ENCODE results near the gene PDE12. TPM values are rescaled to one million over a fixed set of nuclear protein-coding genes. Genes with fewer than 3 reads are reported as not detected.

Gene PDE12
- polyA plus RNA-seq (2011; rRNA removed): 11.5 and 12.1 TPM in 2 replicates
- 30.0 and 36.9 TPM in 2 replicates for polyA minus RNA-seq (2011; rRNA and poly(A)+ RNA removed)

GRCh38 chr3:57555738-57556458 lies at the start of gene PDE12:
PDE12 (plus strand) TSS chr3:57556274; CDS start chr3:57556380, 106 bp downstream.
- no peak; the same call in 1 of the 2 replicates for TF ChIP-seq CTCF (IDR thresholded peaks at IDR 0.05; ENCODE audit: low read depth, low read length)
- peak within 1 kb of the TSS; percentile 90 for H3K27ac ChIP-seq (ENCODE audit: low read depth, low read length)
- CTCF ChIA-PET: interaction anchor here (1.1 to 2.1 kb wide), 2 partner anchors 158 to 385 kb away, joined by 4 to 8 read pairs; no protein-coding TSS in a partner anchor
- peak within 1 kb of the TSS; percentile 93 for H3K4me3 ChIP-seq (ENCODE audit: low read depth, low read length)
- DNase-seq (ENCODE audit: low read depth, low spot score): peak; percentile 64
- no peaks in the 10 kb centered on the region; the same call in 1 of the 2 replicates for H3K9me3 ChIP-seq (ENCODE audit: control insufficient read depth, insufficient read depth, low read length)
- no peaks in the 10 kb centered on the region for H3K27me3 ChIP-seq (ENCODE audit: control insufficient read depth, insufficient read depth, low read length)
- POLR2A ChIA-PET: interaction anchor here (0.5 to 2.4 kb wide), 7 partner anchors 10 to 359 kb away, joined by 3 to 10 read pairs (median 7); partner anchors contain the start of genes ARF4 and SLMAP

GRCh38 chr3:57512166-57512565 lies 43.9 kb upstream of the PDE12 start:
- H3K27ac ChIP-seq (ENCODE audit: low read depth, low read length): no peak overlapping the region
- CTCF ChIA-PET: interaction anchor here (0.6 kb wide), 1 partner anchor 127 kb away, joined by 3 read pairs; no protein-coding TSS in a partner anchor
- POLR2A ChIA-PET: no interaction called here
- DNase-seq (ENCODE audit: low read depth, low spot score): no peak
- TF ChIP-seq CTCF (IDR thresholded peaks at IDR 0.05; ENCODE audit: low read depth, low read length): no peak
- H3K9me3 ChIP-seq (ENCODE audit: control insufficient read depth, insufficient read depth, low read length): no peaks in the 10 kb centered on the region
- no peak overlapping the region for H3K4me3 ChIP-seq (ENCODE audit: low read depth, low read length)
- H3K27me3 ChIP-seq (ENCODE audit: control insufficient read depth, insufficient read depth, low read length): no peaks in the 10 kb centered on the region

- Histone ChIP-seq H3K27me3 (ENCODE audit: control insufficient read depth, insufficient read depth, low read length) (no peaks in the 10 kb centered on the region), H3K9me3 (ENCODE audit: control insufficient read depth, insufficient read depth, low read length) (no peaks in the 10 kb centered on the region; the same call in 1 of the 2 replicates), H3K4me3 (ENCODE audit: low read depth, low read length) (no peak overlapping the region), H3K27ac (ENCODE audit: low read depth, low read length) (no peak overlapping the region)
- ChIA-PET CTCF (no interaction called here), POLR2A (interaction anchor here (1.0 kb wide), 1 partner anchor 961 kb away, joined by 6 read pairs; the partner anchor contains the start of gene CCDC66)
- no peak for TF ChIP-seq CTCF (IDR thresholded peaks at IDR 0.05; ENCODE audit: low read depth, low read length)
- DNase-seq (ENCODE audit: low read depth, low spot score): no peak
Measured at GRCh38 chr3:57518276-57518915, 37.7 kb upstream of the PDE12 start.

- no peak for TF ChIP-seq CTCF (IDR thresholded peaks at IDR 0.05; ENCODE audit: low read depth, low read length)
- DNase-seq (ENCODE audit: low read depth, low spot score): no peak
- Histone ChIP-seq H3K27ac (ENCODE audit: low read depth, low read length) (no peak overlapping the region), H3K9me3 (ENCODE audit: control insufficient read depth, insufficient read depth, low read length) (no peaks in the 10 kb centered on the region), H3K27me3 (ENCODE audit: control insufficient read depth, insufficient read depth, low read length) (peaks cover 7% of the 10 kb centered on the region), H3K4me3 (ENCODE audit: low read depth, low read length) (no peak overlapping the region)
- CTCF ChIA-PET: no interaction called here
- POLR2A ChIA-PET: no interaction called here
Measured at GRCh38 chr3:57530071-57530608, 25.9 kb upstream of the PDE12 start.

All from AG04450 (cell line).